Thyroid gland (tissue), 4 donors: ENCODE measurements around the gene ACAT2.

Experiments used
- CTCF ChIP-seq, 6 experiments: fragments of 200-600 bp in 3 of 6; fragments of 450-650 bp in 3 of 6; sonication (generic) in 3 of 6; IDR thresholded peaks; one replicate each; pipeline ENCODE4 v1.5.1; 2016 to 2019; ENCODE audit warnings: antibody characterized with exemption in 6 of 6, mild to moderate bottlenecking in 2 of 6, inconsistent platforms in 1 of 6, moderate library complexity in 1 of 6
- POLR2A ChIP-seq, 2 donors: fragments of 450-650 bp; IDR thresholded peaks; one replicate each; pipeline ENCODE4 v1.6.1; 2017; ENCODE audit warnings: antibody characterized with exemption in 2 of 2, mild to moderate bottlenecking in 2 of 2, moderate library complexity in 1 of 2

- TF ChIP-seq CTCF (IDR thresholded peaks at IDR 0.05) (no peak), POLR2A (IDR thresholded peaks at IDR 0.05) (no peak)
Measured at GRCh38 chr6:159801935-159802334, 40.1 kb downstream of the ACAT2 start.
